ENCODE results near the gene RALBP1.

The RALBP1 gene

DNA sequence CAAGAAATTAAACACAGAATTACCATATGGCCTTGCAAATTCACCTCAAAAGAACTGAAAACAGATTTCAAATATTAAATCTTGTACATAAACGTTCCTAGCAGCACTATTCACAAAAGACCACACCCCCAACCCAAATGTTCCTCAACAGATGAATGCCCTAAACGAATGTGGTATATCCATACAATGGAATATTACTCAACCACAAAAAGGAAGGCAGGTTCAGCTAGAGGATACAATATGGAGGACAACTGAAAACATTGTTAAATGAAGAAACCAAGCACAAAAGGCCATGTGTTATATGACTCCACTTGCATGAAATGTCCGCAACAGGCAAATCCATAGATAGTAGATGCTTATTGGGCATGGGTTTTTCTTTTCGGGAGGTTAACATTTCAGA lies 77.3 kb downstream of the RALBP1 start:
- DNase-seq, result no peak

DNA sequence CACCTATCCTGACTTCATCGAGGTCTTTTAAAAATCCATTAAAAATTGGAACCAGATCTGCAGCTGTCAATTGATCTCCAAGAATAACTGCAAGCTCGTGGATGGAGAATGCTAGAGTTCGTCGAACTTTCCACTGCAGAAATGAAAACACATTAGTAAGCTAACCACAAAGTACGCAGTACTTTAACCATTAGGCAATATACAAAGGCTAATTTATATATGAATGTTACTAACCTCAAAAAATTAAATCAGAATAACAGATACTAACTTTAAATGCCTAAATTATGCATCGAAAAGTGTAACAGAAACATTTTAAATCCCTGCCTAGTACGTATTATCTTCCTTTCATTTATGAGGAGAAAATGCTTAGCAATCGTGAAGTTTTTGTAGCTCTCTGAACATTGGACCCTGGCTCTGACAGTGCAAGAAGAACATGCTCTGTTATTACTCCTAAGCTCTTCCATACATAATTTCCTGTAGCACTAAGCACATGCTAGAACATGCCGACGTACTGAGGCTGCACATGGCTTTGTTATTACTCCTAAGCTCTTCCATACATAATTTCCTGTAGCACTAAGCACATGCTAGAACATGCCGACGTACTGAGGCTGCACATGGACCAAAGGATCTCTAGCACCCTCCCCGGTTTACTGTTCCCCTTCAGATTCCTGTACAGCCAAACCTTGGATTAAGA lies 82.1 kb downstream of the RALBP1 start:
- DNase-seq, result no peak

GRCh38 chr18:9558387-9559064 lies 83.2 kb downstream of the RALBP1 start:
- no peak for DNase-seq

- DNase-seq, result no peak
Observed at GRCh38 chr18:9559253-9559652, 83.9 kb downstream of the RALBP1 start.

DNA sequence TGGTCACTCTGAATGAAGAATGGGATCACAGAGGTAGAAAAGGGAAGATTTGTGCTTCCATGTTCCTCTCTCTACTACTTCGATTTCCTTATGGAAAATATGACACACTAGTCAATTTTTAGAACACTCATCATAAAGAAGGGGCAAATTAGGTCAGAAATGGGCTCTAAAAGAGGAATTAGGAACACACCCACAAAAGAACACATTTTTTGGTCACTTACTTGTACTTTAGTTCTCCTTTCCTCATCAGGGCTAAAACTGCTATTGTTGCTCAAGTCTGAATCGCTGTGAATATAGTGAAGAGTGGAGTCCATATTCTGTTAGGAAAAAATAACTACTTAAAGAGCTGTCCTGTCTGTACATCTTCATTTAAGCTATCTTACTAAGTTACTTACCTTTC lies 86.4 kb downstream of the RALBP1 start:
- no peak for DNase-seq

DNA sequence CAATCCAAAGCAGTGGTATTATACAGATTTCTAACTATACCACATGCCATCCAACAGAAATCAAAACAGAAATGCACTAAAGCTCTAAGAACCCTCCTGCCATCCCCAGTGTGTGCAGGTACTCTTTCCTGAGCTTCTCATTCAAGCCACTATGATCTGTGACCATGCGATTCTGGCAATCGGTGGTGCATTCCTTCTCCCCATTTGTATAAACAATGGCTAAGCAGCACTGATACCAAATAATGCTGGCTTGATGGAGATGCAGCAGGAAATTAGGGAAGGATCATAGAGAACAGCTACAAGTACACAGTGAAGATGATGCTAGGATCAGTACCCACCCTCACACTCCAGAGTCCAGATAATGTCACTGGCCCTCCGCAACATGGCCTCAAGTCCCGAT lies 87.3 kb downstream of the RALBP1 start:
- no peak for DNase-seq

- no peak for DNase-seq
Observed at GRCh38 chr18:9563331-9563730, 88.0 kb downstream of the RALBP1 start.

DNA sequence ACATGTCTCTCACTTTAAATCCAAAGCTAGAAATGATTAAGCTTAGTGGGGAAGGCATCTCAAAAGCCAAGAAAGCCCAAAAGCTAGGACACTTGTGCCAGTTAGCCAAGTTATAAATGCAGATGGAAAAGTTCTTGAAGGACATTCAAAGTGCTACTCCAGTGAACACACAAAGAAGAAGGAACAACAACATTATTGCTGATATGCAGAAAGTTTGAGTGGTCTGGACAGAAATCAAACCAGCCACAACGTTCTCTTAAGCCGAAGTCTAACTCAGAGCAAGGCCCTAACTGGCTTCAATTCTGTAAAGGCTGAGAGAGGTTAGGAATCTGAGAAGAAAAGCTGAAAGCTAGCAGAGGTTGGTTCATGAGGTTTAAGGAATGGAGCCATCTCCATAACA lies 90.1 kb downstream of the RALBP1 start:
- no peak for DNase-seq

DNA sequence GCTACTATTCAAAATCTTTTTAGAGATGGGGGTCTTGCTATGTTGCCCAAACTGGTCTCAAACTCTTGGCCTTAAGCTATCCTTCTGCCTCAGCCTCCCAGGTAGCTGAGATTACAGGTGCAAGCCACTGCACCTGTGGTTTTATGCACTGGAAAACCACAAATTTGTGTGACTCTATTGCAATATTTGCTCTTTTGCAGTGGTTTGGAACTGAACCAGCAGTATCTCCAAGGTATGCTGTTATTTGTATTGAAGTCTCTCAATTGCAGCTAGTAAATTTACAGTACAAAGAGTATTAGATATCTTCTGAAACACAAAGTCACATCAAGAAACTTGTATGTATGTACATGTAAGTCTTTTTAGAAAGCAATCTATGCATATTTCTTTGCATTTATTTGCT lies 92.9 kb downstream of the RALBP1 start:
- no peak for DNase-seq

GRCh38 chr18:9569178-9569577 lies 93.9 kb downstream of the RALBP1 start:
- DNase-seq, result no peak

GRCh38 chr18:9570255-9570654 lies 94.9 kb downstream of the RALBP1 start:
- no peak for DNase-seq

- no peak for DNase-seq
Observed at GRCh38 chr18:9571546-9571945, 96.2 kb downstream of the RALBP1 start.

DNA sequence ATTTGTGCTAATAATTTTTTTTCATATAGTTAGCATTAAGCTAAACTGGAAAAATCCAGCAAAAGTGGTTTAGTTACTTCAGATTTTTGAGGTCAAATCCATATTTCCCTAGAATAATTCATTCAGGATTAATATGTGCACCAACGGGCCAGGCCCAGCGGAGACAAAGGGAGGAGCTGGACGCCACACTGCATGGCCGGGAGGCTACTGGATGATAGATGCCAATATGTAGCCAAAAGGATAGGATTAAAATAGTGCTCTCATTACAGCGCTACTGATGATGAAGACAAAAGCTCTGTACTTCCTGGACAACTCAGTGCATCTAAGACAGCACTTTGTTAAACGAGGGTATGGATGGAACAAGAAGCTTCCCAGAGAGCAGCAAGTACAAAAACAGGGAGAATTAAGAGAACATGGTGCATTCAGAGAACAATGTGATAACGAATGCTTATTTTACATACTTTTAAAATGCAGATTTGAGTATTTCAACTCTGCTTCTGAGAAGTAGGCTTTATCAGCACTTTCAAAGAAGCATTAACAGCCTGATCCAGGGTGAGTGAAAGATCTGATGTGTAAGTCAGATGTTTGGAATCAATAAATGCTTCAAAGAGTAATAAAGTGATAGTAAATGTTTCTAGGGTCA lies 99.3 kb downstream of the RALBP1 start:
- DNase-seq, result no peak

- no peak for DNase-seq
Observed at GRCh38 chr18:9575558-9575957, 100.2 kb downstream of the RALBP1 start.

DNA sequence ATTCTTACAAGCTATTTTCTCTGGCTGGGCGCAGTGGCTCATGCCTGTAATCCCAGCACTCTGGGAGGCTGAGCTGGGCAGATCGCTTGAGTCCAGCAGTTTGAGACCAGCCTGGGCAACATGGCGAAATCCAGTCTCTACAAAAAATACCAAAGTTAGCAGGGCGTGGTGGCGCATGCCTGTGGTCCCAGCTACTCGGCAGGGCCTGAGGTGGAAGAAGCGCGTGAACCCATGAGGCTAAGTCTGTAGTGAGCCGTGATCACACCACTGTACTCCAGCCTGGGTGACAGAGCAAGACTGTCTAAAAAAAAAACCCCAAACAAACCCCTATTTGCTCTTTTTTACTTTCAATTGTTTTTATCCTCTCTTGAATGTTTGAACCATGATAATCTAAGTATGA lies 102.0 kb downstream of the RALBP1 start:
- no peak for DNase-seq

GRCh38 chr18:9578306-9578705 lies 103.0 kb downstream of the RALBP1 start:
- no peak for DNase-seq

GRCh38 chr18:9581667-9582066 lies 106.4 kb downstream of the RALBP1 start:
- DNase-seq, result no peak

DNA sequence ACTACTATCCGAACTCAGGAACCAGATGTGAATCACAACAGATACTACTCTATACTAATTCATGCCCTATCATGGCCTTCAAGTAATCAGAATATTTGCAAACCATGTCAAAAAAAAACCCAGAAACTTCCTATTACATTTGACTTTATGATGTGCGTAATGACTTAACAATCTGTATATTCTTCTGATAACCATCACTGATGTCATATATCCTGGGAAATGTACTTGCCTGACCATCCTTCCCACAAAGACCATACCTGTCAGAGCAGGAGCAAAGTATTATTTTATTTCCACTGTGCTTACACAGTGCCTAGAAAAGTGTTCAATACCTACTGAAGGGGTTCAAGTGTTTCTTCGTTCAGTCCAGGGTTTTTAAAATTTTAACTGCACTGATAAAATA lies 111.5 kb downstream of the RALBP1 start:
- no peak for DNase-seq
